Urinary bladder (tissue), 4 donors: ENCODE data around the gene OR1N2. TPM values are rescaled to one million over a fixed set of nuclear protein-coding genes. Genes with fewer than 3 reads are reported as not detected.
"Not testable (repeated sequence)": the region's sequence is repeated elsewhere in the genome, so short reads cannot be mapped to it uniquely, and the experiment has no call there.

ENCODE experiments used
- DNase-seq: peaks from one replicate; pipeline ENCODE4 v3.0.0-alpha.2; 2015; ENCODE audit errors: extremely low spot score
- H3K27ac ChIP-seq: one replicate; pipeline ENCODE4 v1.5.1; 2013; ENCODE audit warnings: low read depth, mild to moderate bottlenecking, moderate library complexity
- H3K36me3 ChIP-seq: one replicate; pipeline ENCODE4 v1.6.1; 2013; ENCODE audit warnings: mild to moderate bottlenecking, moderate library complexity; ENCODE audit not compliant: insufficient read depth
- H3K4me1 ChIP-seq: one replicate; pipeline ENCODE4 v1.6.1; 2013; ENCODE audit warnings: mild to moderate bottlenecking, moderate library complexity; ENCODE audit not compliant: insufficient read depth
- H3K4me3 ChIP-seq: one replicate; pipeline ENCODE4 v1.5.1; 2013; ENCODE audit warnings: low read depth, low read length
- WGBS: extraction: QIAGEN DNeasy Blood & Tissue Kit; methylation state at CpG from one replicate; pipeline ENCODE4 v1.1.7; 2013; 5-methylcytosine and 5-hydroxymethylcytosine counted together
- polyA plus RNA-seq: library from polyadenylated mRNA; stranded (reverse); fragments of 200-250 nt; gene quantifications from one replicate; pipeline ENCODE4 v1.2.3, GENCODE V29; 2013
- total RNA-seq: library from RNA; depleted of rRNA; stranded (reverse); fragments of >200 nt; gene quantifications from one replicate; pipeline ENCODE4 v1.2.3, GENCODE V29; 2014
- donor health status: healthy with polysubstance abuse.
- donor health status: healthy.

OR1N2 gene
- total and polyA plus RNA-seq, 2 donors: not detected

DNA sequence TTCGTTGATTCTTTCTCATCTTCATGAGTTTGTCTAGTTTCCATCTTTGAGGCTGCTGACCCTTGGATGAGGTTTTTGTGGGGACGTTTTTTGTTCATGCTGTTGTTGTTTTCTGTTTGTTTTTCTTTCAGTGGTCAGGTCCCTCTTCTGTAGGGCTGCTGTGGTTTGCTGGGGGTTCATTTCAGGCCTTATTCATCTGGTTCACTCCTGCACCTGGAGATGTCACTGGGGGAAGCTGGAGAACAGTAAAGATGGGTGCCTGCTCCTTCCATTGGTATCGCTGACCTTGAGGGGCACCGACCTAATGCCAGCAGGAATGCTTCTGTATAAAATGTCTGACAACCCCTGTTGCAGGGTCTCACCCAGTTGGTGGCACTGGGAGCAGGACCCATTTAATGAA is 8.5 kb downstream of the OR1N2 start:
- WGBS: 82% methylated on average over 4 of the region's 4 CpGs
- Histone ChIP-seq H3K4me1 (no peaks in the 10 kb centered on the region), H3K4me3 (no peak overlapping the region), H3K36me3 (no peaks in the 10 kb centered on the region), H3K27ac (no peak overlapping the region)
- DNase-seq: no peak

- no peak for DNase-seq
- WGBS: 51% methylated on average over 9 of the region's 9 CpGs
- Histone ChIP-seq H3K4me1 (no peaks in the 10 kb centered on the region), H3K4me3 (no peak overlapping the region), H3K27ac (no peak overlapping the region), H3K36me3 (no peaks in the 10 kb centered on the region)
Observed at GRCh38 chr9:122562134-122562760, 9.3 kb downstream of the OR1N2 start.

DNA sequence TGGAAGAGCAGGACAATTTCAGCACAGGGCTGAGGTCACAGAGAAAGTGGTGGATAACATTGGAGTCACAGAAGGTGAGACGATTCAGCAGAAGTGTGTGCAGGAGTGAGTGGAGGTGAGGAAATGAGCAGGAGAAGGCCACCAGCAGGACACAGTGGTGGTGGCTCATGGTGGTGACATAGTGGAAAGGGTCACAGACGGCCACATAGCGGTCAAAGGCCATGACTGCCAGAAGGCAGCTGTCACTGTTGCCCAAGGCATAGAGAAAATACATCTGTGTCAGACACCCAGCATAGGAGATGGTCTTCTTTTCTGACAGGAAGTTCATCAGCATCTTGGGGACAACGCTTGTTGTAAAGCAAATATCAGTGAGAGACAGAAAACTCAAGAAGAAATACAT is 15.0 kb downstream of the OR1N2 start:
- Histone ChIP-seq H3K36me3 (no peaks in the 10 kb centered on the region), H3K4me1 (no peaks in the 10 kb centered on the region), H3K4me3 (no peak overlapping the region), H3K27ac (no peak overlapping the region)
- WGBS: 89% methylated on average over 4 of the region's 4 CpGs
- no peak for DNase-seq

GRCh38 chr9:122572456-122572855 is 19.5 kb downstream of the OR1N2 start:
- H3K4me3 ChIP-seq: no peak overlapping the region
- no peaks in the 10 kb centered on the region for H3K4me1 ChIP-seq
- DNase-seq: no peak
- H3K27ac ChIP-seq: no peak overlapping the region
- 68% methylated on average over 2 of the region's 2 CpGs for WGBS
- H3K36me3 ChIP-seq: no peaks in the 10 kb centered on the region

GRCh38 chr9:122579874-122580273 is 27.0 kb downstream of the OR1N2 start:
- no peak overlapping the region for H3K27ac ChIP-seq
- H3K4me3 ChIP-seq: no peak overlapping the region
- H3K4me1 ChIP-seq: no peaks in the 10 kb centered on the region
- no peak for DNase-seq
- no peaks in the 10 kb centered on the region for H3K36me3 ChIP-seq
- WGBS: 68% methylated on average over 5 of the region's 5 CpGs

DNA sequence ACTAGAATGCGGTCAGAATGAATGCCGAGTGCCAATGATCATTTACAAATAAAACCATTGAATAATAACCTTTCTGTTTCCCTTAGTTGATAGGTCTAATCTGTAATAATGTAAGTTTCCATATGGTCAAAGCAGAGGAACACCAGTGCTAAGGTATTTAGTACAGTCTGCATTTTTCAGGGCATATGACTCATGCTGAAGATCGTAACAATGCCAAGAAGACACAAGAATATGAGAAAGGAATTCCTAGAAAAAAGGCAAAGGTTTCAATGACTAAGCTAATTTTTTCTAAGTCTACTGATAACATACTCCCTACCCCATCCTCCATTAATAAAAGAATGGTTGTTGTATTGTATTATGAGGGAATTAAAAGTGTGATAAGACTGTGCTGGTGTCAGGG is 27.4 kb downstream of the OR1N2 start:
- WGBS: 73% methylated on average over 3 of the region's 3 CpGs
- Histone ChIP-seq H3K4me1 (no peaks in the 10 kb centered on the region), H3K36me3 (no peaks in the 10 kb centered on the region), H3K4me3 (no peak overlapping the region), H3K27ac (no peak overlapping the region)
- no peak for DNase-seq

- 89% methylated on average over 8 of the region's 8 CpGs for WGBS
- not testable (repeated sequence) for H3K4me1 ChIP-seq, H3K4me3 ChIP-seq, H3K36me3 ChIP-seq, H3K27ac ChIP-seq, DNase-seq
Observed at GRCh38 chr9:122583284-122583683, 30.4 kb downstream of the OR1N2 start, which contains the start of gene OR1L8. Gene OR1L8, minus strand, starts transcription at chr9:122583384. Its CDS starts 14,907 bp downstream, at chr9:122568477.

Other genes with a start within 250 kb of the OR1N2 start
- gene PTGS1, start 182.1 kb upstream of the OR1N2 start, total RNA-seq: 98.8 TPM
- 348 TPM for gene PTGS1, start 182.1 kb upstream of the OR1N2 start, polyA plus RNA-seq
- gene OR1J1, start 75.2 kb upstream of the OR1N2 start, total RNA-seq: not detected
- not detected for gene OR1J1, start 75.2 kb upstream of the OR1N2 start, polyA plus RNA-seq
- gene OR1J2, start 42.3 kb upstream of the OR1N2 start, total RNA-seq: not detected
- not detected for gene OR1J2, start 42.3 kb upstream of the OR1N2 start, polyA plus RNA-seq
- not detected for gene OR1J4, start 34.0 kb upstream of the OR1N2 start, total RNA-seq
- gene OR1J4, start 34.0 kb upstream of the OR1N2 start, polyA plus RNA-seq: not detected
- gene OR1N1, start 25.8 kb upstream of the OR1N2 start, total RNA-seq: not detected
- gene OR1N1, start 25.8 kb upstream of the OR1N2 start, polyA plus RNA-seq: not detected
- gene OR1L8, start 30.3 kb downstream of the OR1N2 start, total RNA-seq: 0.16 TPM
- gene OR1L8, start 30.3 kb downstream of the OR1N2 start, polyA plus RNA-seq: 0.18 TPM
- gene OR1Q1, start 61.6 kb downstream of the OR1N2 start, total RNA-seq: not detected
- gene OR1Q1, start 61.6 kb downstream of the OR1N2 start, polyA plus RNA-seq: not detected
- not detected for gene OR1B1, start 104.5 kb downstream of the OR1N2 start, total RNA-seq
- gene OR1B1, start 104.5 kb downstream of the OR1N2 start, polyA plus RNA-seq: not detected
- not detected for gene OR1L1, start 108.6 kb downstream of the OR1N2 start, total RNA-seq
- gene OR1L1, start 108.6 kb downstream of the OR1N2 start, polyA plus RNA-seq: not detected
- gene OR1L3, start 122.0 kb downstream of the OR1N2 start, total RNA-seq: not detected
- not detected for gene OR1L3, start 122.0 kb downstream of the OR1N2 start, polyA plus RNA-seq
- not detected for gene OR1L4, start 170.9 kb downstream of the OR1N2 start, total RNA-seq
- not detected for gene OR1L4, start 170.9 kb downstream of the OR1N2 start, polyA plus RNA-seq
- not detected for gene OR1L6, start 189.2 kb downstream of the OR1N2 start, total RNA-seq
- gene OR1L6, start 189.2 kb downstream of the OR1N2 start, polyA plus RNA-seq: not detected
- not detected for gene OR5C1, start 235.8 kb downstream of the OR1N2 start, total RNA-seq
- gene OR5C1, start 235.8 kb downstream of the OR1N2 start, polyA plus RNA-seq: not detected
- gene OR1K1, start 247.0 kb downstream of the OR1N2 start, total RNA-seq: not detected
- gene OR1K1, start 247.0 kb downstream of the OR1N2 start, polyA plus RNA-seq: not detected